Right cardiac atrium (tissue), 5 donors: ENCODE measurements around the gene CRBN. TPM values are rescaled to one million over a fixed set of nuclear protein-coding genes. Genes with fewer than 3 reads are reported as not detected.
A peak's percentile ranks its signal among the peaks of the same experiment; 100 is the strongest.

Experiments
- ATAC-seq, 2 donors: fragments of 200-7000 bp; cut with Tn5 transposase; one replicate each; pipeline versions ENCODE4 v1.8.0 to v1.9.1; 2020; ENCODE audit warnings: moderate library complexity in 2 of 2, mild to moderate bottlenecking in 1 of 2
- DNase-seq, 3 donors: peaks; one replicate each; pipeline ENCODE4 v3.0.0-alpha.2; 2020
- H3K27ac ChIP-seq: one replicate; pipeline ENCODE4 v1.5.1; 2013; ENCODE audit warnings: mild to moderate bottlenecking, low read length, control low read depth, moderate library complexity
- H3K27me3 ChIP-seq: one replicate; pipeline ENCODE4 v1.6.1; 2013; ENCODE audit not compliant: control insufficient read depth, insufficient read depth
- H3K4me1 ChIP-seq: one replicate; pipeline ENCODE4 v1.6.1; 2013; ENCODE audit warnings: low read length; ENCODE audit not compliant: control insufficient read depth, insufficient read depth
- H3K4me3 ChIP-seq: one replicate; pipeline ENCODE4 v1.5.1; 2013; ENCODE audit warnings: low read length, control low read depth
- H3K9me3 ChIP-seq: one replicate; pipeline ENCODE4 v1.6.1; 2013; ENCODE audit warnings: low read length; ENCODE audit not compliant: control insufficient read depth
- WGBS: extraction: QIAGEN DNeasy Blood & Tissue Kit; methylation state at CpG from one replicate; pipeline ENCODE4 v1.1.7; 2013; 5-methylcytosine and 5-hydroxymethylcytosine counted together
- intact Hi-C, 4 donors: fragments of 100-400 bp; cut with DNase I; formaldehyde crosslinking; loops; one replicate each; pipeline versions ENCODE4 v1.11.0 to v1.14.0; 2022 to 2023
- polyA plus RNA-seq: library from polyadenylated mRNA; stranded (reverse); fragments of 200-250 nt; gene quantifications from one replicate; pipeline ENCODE4 v1.2.3, GENCODE V29; 2013
- total RNA-seq, 4 donors: library from RNA; stranded (reverse); fragmentation: NEBNext Ultra II Directional; extraction: Animal tissue kit (Norgen Biotek cat#: 25700); gene quantifications; one replicate each; pipeline ENCODE4 v1.2.1, GENCODE V29; 2021
- donor health status: healthy with polysubstance abuse.
- donor health status: DM: no; HTN: yes; CAD: no.
- donor health status: DM: no; HTN: no; CAD: no.
- donor health status: DM: no; HTN: yes; CAD: no; lungs with severe emphysema.
- donor health status: DM: yes; HTN: yes; CAD: no.

Gene CRBN
- total and polyA plus RNA-seq, 5 donors = 24.5 to 56.8 (median 41.9) TPM

- peak; percentile 72 to 85 for ATAC-seq
- no peak for DNase-seq
- no peak within 1 kb of the TSS for H3K27ac ChIP-seq
- WGBS = 17% methylated on average over 4 of the region's 4 CpGs
- no peaks in the 10 kb centered on the region for H3K27me3 ChIP-seq
- intact Hi-C loops = no loop called here
- H3K9me3 ChIP-seq = no peaks in the 10 kb centered on the region
- H3K4me1 ChIP-seq = no peaks in the 10 kb centered on the region
- peak within 1 kb of the TSS; percentile 58 for H3K4me3 ChIP-seq
Observed at GRCh38 chr3:3110299-3110630, 69.2 kb downstream of the CRBN start, which contains the start of gene IL5RA. Gene IL5RA, minus strand, starts transcription at chr3:3110374. Its CDS starts 5,390 bp downstream, at chr3:3104984.

- DNase-seq = no peak
- H3K9me3 ChIP-seq = no peaks in the 10 kb centered on the region
- peak; percentile 14 to 47 for ATAC-seq
- 28% methylated on average over 11 of the region's 11 CpGs for WGBS
- no peak overlapping the region for H3K27ac ChIP-seq
- H3K4me3 ChIP-seq = peak overlapping the region; percentile 58
- H3K4me1 ChIP-seq = no peaks in the 10 kb centered on the region
- intact Hi-C loops = no loop called here
- H3K27me3 ChIP-seq = no peaks in the 10 kb centered on the region
Observed at GRCh38 chr3:3109407-3110298, 69.8 kb downstream of the CRBN start.

GRCh38 chr3:3107858-3108257 lies 71.6 kb downstream of the CRBN start:
- H3K9me3 ChIP-seq = no peaks in the 10 kb centered on the region
- 88% methylated on average over 3 of the region's 3 CpGs for WGBS
- no peak overlapping the region for H3K27ac ChIP-seq
- H3K27me3 ChIP-seq = no peaks in the 10 kb centered on the region
- no peak for ATAC-seq
- no peak for DNase-seq
- H3K4me3 ChIP-seq = no peak overlapping the region
- intact Hi-C loops = no loop called here
- H3K4me1 ChIP-seq = no peaks in the 10 kb centered on the region

GRCh38 chr3:3107181-3107580 lies 72.3 kb downstream of the CRBN start:
- Histone ChIP-seq H3K27me3 (no peaks in the 10 kb centered on the region), H3K4me3 (no peak overlapping the region), H3K9me3 (no peaks in the 10 kb centered on the region), H3K27ac (no peak overlapping the region), H3K4me1 (no peaks in the 10 kb centered on the region)
- intact Hi-C loops = no loop called here
- 97% methylated on average over 3 of the region's 3 CpGs for WGBS
- DNase-seq (no peak), ATAC-seq (no peak)

GRCh38 chr3:3105815-3106214 lies 73.7 kb downstream of the CRBN start:
- Histone ChIP-seq H3K27ac (no peak overlapping the region), H3K9me3 (no peaks in the 10 kb centered on the region), H3K4me3 (no peak overlapping the region), H3K27me3 (no peaks in the 10 kb centered on the region), H3K4me1 (no peaks in the 10 kb centered on the region)
- DNase-seq (no peak), ATAC-seq (no peak)
- intact Hi-C loops = no loop called here
- 81% methylated on average over 4 of the region's 4 CpGs for WGBS

GRCh38 chr3:3105246-3105645 lies 74.2 kb downstream of the CRBN start:
- Histone ChIP-seq H3K27me3 (no peaks in the 10 kb centered on the region), H3K4me1 (no peaks in the 10 kb centered on the region), H3K9me3 (no peaks in the 10 kb centered on the region), H3K4me3 (no peak overlapping the region), H3K27ac (no peak overlapping the region)
- ATAC-seq (no peak), DNase-seq (no peak)
- intact Hi-C loops = no loop called here
- WGBS = 86% methylated on average over 3 of the region's 3 CpGs

GRCh38 chr3:3102751-3103150 lies 76.7 kb downstream of the CRBN start:
- Histone ChIP-seq H3K27me3 (no peaks in the 10 kb centered on the region), H3K9me3 (no peaks in the 10 kb centered on the region), H3K4me1 (no peaks in the 10 kb centered on the region), H3K27ac (no peak overlapping the region), H3K4me3 (no peak overlapping the region)
- ATAC-seq = no peak
- intact Hi-C loops = no loop called here
- WGBS = 85% methylated on average over 6 of the region's 6 CpGs
- DNase-seq = no peak

GRCh38 chr3:3101660-3102458 lies 77.6 kb downstream of the CRBN start:
- Histone ChIP-seq H3K27ac (no peak overlapping the region), H3K4me1 (no peaks in the 10 kb centered on the region), H3K4me3 (no peak overlapping the region), H3K9me3 (no peaks in the 10 kb centered on the region), H3K27me3 (no peaks in the 10 kb centered on the region)
- intact Hi-C loops = no loop called here
- WGBS = 90% methylated on average over 6 of the region's 6 CpGs
- ATAC-seq = no peak
- no peak for DNase-seq

Other genes starting within 250 kb of the CRBN start
- 1 to 10 TPM; 2.2 to 3.9 (median 3.0) TPM for gene IL5RA, start 69.3 kb downstream of the CRBN start, total RNA-seq
- 1.4 TPM for gene IL5RA, start 69.3 kb downstream of the CRBN start, polyA plus RNA-seq
- gene TRNT1, start 52.8 kb downstream of the CRBN start, total RNA-seq = 10 to 100 TPM; 11.1 to 19.3 (median 16.5) TPM
- gene TRNT1, start 52.8 kb downstream of the CRBN start, polyA plus RNA-seq = 10.4 TPM